SK-N-SH (cell line): ENCODE data around the gene CA9. TPM values are rescaled to one million over a fixed set of nuclear protein-coding genes. Genes with fewer than 3 reads are reported as not detected.

Experiments
- CTCF ChIA-PET: fragments of 300-600, 350-600 bp; formaldehyde crosslinking; extraction: SDS; loops from one replicate; lab custom pipeline; 2021; lab: Yijun Ruan, JAX
- POLR2A ChIA-PET: fragments of 350-600 bp; sonication (Branson Sonifier 250); formaldehyde crosslinking; extraction: SDS; loops from one replicate; lab custom pipeline; 2020; ENCODE audit warnings: antibody characterized with exemption, inconsistent platforms; lab: Yijun Ruan, JAX
- DNase-seq: peaks from one replicate; pipeline ENCODE4 v3.0.0; 2012
- H2AFZ ChIP-seq: fragments of 200-600 bp; sonication (generic); 2 replicates; pipeline ENCODE4 v1.8.1; 2016; ENCODE audit warnings: antibody characterized with exemption, mild to moderate bottlenecking, low read depth
- H3F3A ChIP-seq: fragments of 200-600 bp; sonication (generic); replicated peaks from 2 replicates; pipeline ENCODE3; 2016; ENCODE audit warnings: antibody characterized with exemption, mild to moderate bottlenecking; ENCODE audit not compliant: insufficient read depth
- H3K27ac ChIP-seq, 2 experiments: fragments of 200-500 bp in 1 of 2; fragments of 200-600 bp in 1 of 2; sonication (Bioruptor generic) in 1 of 2; sonication (generic), shearing (Covaris generic) in 1 of 2; 2 replicates each; pipeline versions ENCODE4 v1.5.1 to v1.6.1; 2014 to 2016; ENCODE audit warnings: low read depth in 2 of 2, inconsistent platforms in 1 of 2, low read length in 1 of 2, mild to moderate bottlenecking in 1 of 2, mixed read lengths in 1 of 2
- H3K27me3 ChIP-seq: fragments of 200-600 bp; sonication (generic), shearing (Covaris generic); 2 replicates; pipeline ENCODE4 v1.6.1; 2016; ENCODE audit warnings: mixed run types; ENCODE audit not compliant: insufficient read depth
- H3K36me3 ChIP-seq, 2 experiments: fragments of 200-500 bp in 1 of 2; fragments of 200-600 bp in 1 of 2; sonication (Bioruptor generic) in 1 of 2; sonication (generic) in 1 of 2; replicated peaks in 1 of 2; 2 replicates each; pipeline versions ENCODE3 to v1.5.1; 2014 to 2016; ENCODE audit warnings: low read length in 1 of 2, mild to moderate bottlenecking in 1 of 2; ENCODE audit not compliant: insufficient read depth in 2 of 2, control insufficient read depth in 1 of 2
- H3K4me1 ChIP-seq, 2 experiments: fragments of 200-500 bp in 1 of 2; fragments of 200-600 bp in 1 of 2; sonication (Bioruptor generic) in 1 of 2; sonication (generic), shearing (Covaris generic) in 1 of 2; 2 replicates each; pipeline versions ENCODE4 v1.5.1 to v1.6.1; 2014 to 2016; ENCODE audit warnings: low read depth in 1 of 2, low read length in 1 of 2, mixed run types in 1 of 2; ENCODE audit not compliant: insufficient read depth in 2 of 2, control insufficient read depth in 1 of 2
- H3K4me2 ChIP-seq: fragments of 200-600 bp; sonication (generic), shearing (Covaris generic); 2 replicates; pipeline ENCODE4 v1.6.1; 2017; ENCODE audit warnings: mixed run types
- H3K4me3 ChIP-seq, 2 experiments: fragments of 200-500 bp in 1 of 2; fragments of 200-600 bp in 1 of 2; sonication (Bioruptor generic) in 1 of 2; sonication (generic), shearing (Covaris generic) in 1 of 2; 2 replicates each; pipeline versions ENCODE4 v1.5.1 to v1.8.1; 2014 to 2016; ENCODE audit warnings: low read depth in 2 of 2, inconsistent platforms in 1 of 2, low read length in 1 of 2, mild to moderate bottlenecking in 1 of 2, mixed read lengths in 1 of 2, moderate library complexity in 1 of 2
- H3K79me2 ChIP-seq: fragments of 200-600 bp; sonication (generic); 2 replicates; pipeline ENCODE4 v1.8.1; 2017; ENCODE audit warnings: mild to moderate bottlenecking; ENCODE audit not compliant: insufficient read depth
- H3K9ac ChIP-seq: fragments of 200-600 bp; sonication (generic); 2 replicates; pipeline ENCODE4 v1.6.1; 2017; ENCODE audit warnings: mixed run types
- H3K9me2 ChIP-seq: fragments of 200-600 bp; sonication (generic); 2 replicates; pipeline ENCODE4 v1.6.1; 2017; ENCODE audit warnings: mixed run types
- H3K9me3 ChIP-seq: fragments of 200-600 bp; sonication (generic); 2 replicates; pipeline ENCODE4 v1.6.1; 2017; ENCODE audit warnings: mixed run types, mild to moderate bottlenecking, moderate library complexity
- H4K20me1 ChIP-seq: fragments of 200-600 bp; sonication (generic); 2 replicates; pipeline ENCODE4 v1.6.1; 2017; ENCODE audit warnings: mild to moderate bottlenecking, mixed run types; ENCODE audit not compliant: insufficient read depth
- CTCF ChIP-seq: fragments of 200-600 bp; sonication (generic); IDR thresholded peaks from 2 replicates; pipeline ENCODE4 v1.6.1; 2017; ENCODE audit warnings: antibody characterized with exemption, mild to moderate bottlenecking, moderate library complexity
- FOSL2 ChIP-seq: IDR thresholded peaks from 2 replicates; pipeline ENCODE4 v1.4.0; 2012; ENCODE audit warnings: low read depth, mild to moderate bottlenecking, moderate library complexity, borderline replicate concordance
- GATA2 ChIP-seq: sonication (generic); formaldehyde crosslinking; IDR thresholded peaks from 2 replicates; pipeline ENCODE4 v1.5.0; 2020; ENCODE audit warnings: mild to moderate bottlenecking, missing genetic modification reagents
- IRF3 ChIP-seq: fragments of 150-350 bp; IDR thresholded peaks from 2 replicates; pipeline ENCODE4 v1.6.1; 2016; ENCODE audit warnings: mild to moderate bottlenecking, low read depth, low read length
- MAX ChIP-seq: IDR thresholded peaks from 2 replicates; pipeline ENCODE4 v1.4.0; 2012; ENCODE audit warnings: low read depth
- MEF2A ChIP-seq: IDR thresholded peaks from 2 replicates; pipeline ENCODE4 v1.4.0; 2012; ENCODE audit warnings: low read depth, borderline replicate concordance
- RXRA ChIP-seq: IDR thresholded peaks from 2 replicates; pipeline ENCODE4 v1.4.0; 2012; ENCODE audit warnings: low read depth, mild to moderate bottlenecking, borderline replicate concordance
- SMC3 ChIP-seq: IDR thresholded peaks from 2 replicates; pipeline ENCODE4 v1.6.1; 2012; ENCODE audit warnings: low read depth, low read length, improper control_type of control experiment
- USF1 ChIP-seq: IDR thresholded peaks from 2 replicates; pipeline ENCODE4 v1.4.0; 2012; ENCODE audit warnings: low read depth, borderline replicate concordance
- USF2 ChIP-seq: fragments of 150-350 bp; IDR thresholded peaks from 2 replicates; pipeline ENCODE4 v1.6.1; 2017; ENCODE audit warnings: antibody characterized with exemption, low read length, low read depth, borderline replicate concordance
- WGBS: methylation state at CpG from one replicate; pipeline ENCODE4 v1.1.6; 2017; ENCODE audit warnings: low lambda C conversion rate; 5-methylcytosine and 5-hydroxymethylcytosine counted together
- polyA plus RNA-seq, 3 experiments: library from polyadenylated mRNA; depleted of rRNA; stranded (reverse); fragments of >200 nt; gene quantifications; 2 replicates each; pipeline ENCODE4 v1.2.3, GENCODE V29; 2012

The CA9 gene
- polyA plus RNA-seq, 1 of the 3 experiments (the other 2 are of a cell fraction) = 1.4 TPM

- TF ChIP-seq RXRA = no peak
Observed at GRCh38 chr9:35723426-35723825, 49.7 kb downstream of the CA9 start (continued).

GRCh38 chr9:35723908-35724307 lies 50.2 kb downstream of the CA9 start:
- no peak for TF ChIP-seq SMC3
- H3K9ac ChIP-seq = no peak overlapping the region
- H3F3A ChIP-seq = peaks cover 16% of the 10 kb centered on the region
- H3K27me3 ChIP-seq = no peaks in the 10 kb centered on the region
- H3K27ac ChIP-seq = no peak overlapping the region
- peaks cover 63% of the 10 kb centered on the region for H3K79me2 ChIP-seq
- no peaks in the 10 kb centered on the region for H3K9me2 ChIP-seq
- H2AFZ ChIP-seq = no peak overlapping the region
- H3K4me2 ChIP-seq = no peak overlapping the region
- no peak overlapping the region for H3K4me3 ChIP-seq
- H3K36me3 ChIP-seq = peaks cover 54 to 70% of the 10 kb centered on the region in 2 experiments
- H4K20me1 ChIP-seq = peaks cover 7% of the 10 kb centered on the region; the same call in 1 of the 2 replicates
- CTCF ChIA-PET = interaction anchor here (1.6 to 19.9 kb wide), 3 partner anchors 9 to 28 kb away, joined by 3 to 183 read pairs (median 103); no protein-coding TSS in a partner anchor
- no peaks in the 10 kb centered on the region for H3K9me3 ChIP-seq
- peaks cover 14 to 20% of the 10 kb centered on the region in 2 experiments for H3K4me1 ChIP-seq
- 92% methylated on average over 5 of the region's 8 CpGs for WGBS
- POLR2A ChIA-PET = no interaction called here
- no peak for DNase-seq

GRCh38 chr9:35725362-35725761 lies 51.6 kb downstream of the CA9 start:
- Histone ChIP-seq H2AFZ (no peak overlapping the region), H3K9me3 (no peaks in the 10 kb centered on the region), H3K36me3 (peaks cover 55 to 56% of the 10 kb centered on the region in 2 experiments), H3F3A (peaks cover 24% of the 10 kb centered on the region), H3K4me3 (no peak overlapping the region), H3K4me1 (peaks cover 27 to 28% of the 10 kb centered on the region in 2 experiments)
- ChIA-PET POLR2A (no interaction called here), CTCF (interaction anchor here (1.0 to 9.7 kb wide), 5 partner anchors 10 to 67 kb away, joined by 3 to 103 read pairs (median 5); partner anchors contain the start of genes CCDC107 and RMRP)
- no peak for DNase-seq
- TF ChIP-seq USF2 (no peak), GATA2 (CRISPR knock-in tag) (no peak), MEF2A (no peak), FOSL2 (no peak), MAX (no peak), CTCF (no peak), USF1 (no peak), IRF3 (no peak)
- TF ChIP-seq, all 33 proteins: peak for 0
- Histone ChIP-seq H3K9me2 (no peaks in the 10 kb centered on the region), H3K4me2 (no peak overlapping the region), H3K79me2 (peaks cover 77% of the 10 kb centered on the region), H3K27ac (no peak overlapping the region), H4K20me1 (peaks cover 14% of the 10 kb centered on the region), H3K27me3 (no peaks in the 10 kb centered on the region), H3K9ac (no peak overlapping the region)
- 94% methylated on average over 11 of the region's 11 CpGs for WGBS
